C4-2B (cell line): Measurements from ENCODE around the gene TMEM128.

Experiments used
- ZFX ChIP-seq: fragments of 450-650 bp; IDR thresholded peaks from 2 replicates; pipeline ENCODE4 v1.6.1; 2017
- TF ChIP-seq, protein P1 (sequence below): fragments of 450-650 bp; conservative IDR thresholded peaks from 2 replicates; pipeline ENCODE4 v1.5.1; 2017; ENCODE audit warnings: mild to moderate bottlenecking

DNA sequence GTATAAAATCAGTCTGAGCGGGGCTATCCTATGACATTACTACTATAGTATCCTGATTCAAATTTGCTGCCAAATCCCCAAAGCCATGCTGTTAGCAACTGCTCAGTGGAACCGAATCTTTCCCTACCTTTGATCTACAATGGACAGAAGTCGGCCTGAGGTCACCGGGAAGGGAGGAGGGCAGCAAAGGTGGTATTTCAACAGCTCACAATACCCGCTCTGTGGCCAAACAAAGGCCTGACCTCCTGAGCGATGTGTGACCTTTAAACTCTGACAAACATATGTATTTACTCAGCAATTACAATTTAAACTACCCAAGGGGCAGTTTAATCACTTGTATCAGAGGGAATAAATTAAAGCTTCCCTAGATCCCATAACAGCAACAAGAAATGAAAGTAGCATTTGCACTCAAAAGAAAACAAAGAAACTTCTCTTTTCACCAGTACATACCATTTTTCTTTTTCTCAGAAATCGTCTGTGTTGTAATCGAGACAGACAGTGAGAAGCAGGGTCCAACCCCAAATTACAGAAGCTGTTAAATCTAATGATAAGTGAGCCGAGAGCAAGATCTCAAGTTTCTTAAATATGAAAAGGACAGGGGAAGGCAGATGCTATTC lies 11.6 kb upstream of the TMEM128 start:
- TF ChIP-seq, protein P1, sequence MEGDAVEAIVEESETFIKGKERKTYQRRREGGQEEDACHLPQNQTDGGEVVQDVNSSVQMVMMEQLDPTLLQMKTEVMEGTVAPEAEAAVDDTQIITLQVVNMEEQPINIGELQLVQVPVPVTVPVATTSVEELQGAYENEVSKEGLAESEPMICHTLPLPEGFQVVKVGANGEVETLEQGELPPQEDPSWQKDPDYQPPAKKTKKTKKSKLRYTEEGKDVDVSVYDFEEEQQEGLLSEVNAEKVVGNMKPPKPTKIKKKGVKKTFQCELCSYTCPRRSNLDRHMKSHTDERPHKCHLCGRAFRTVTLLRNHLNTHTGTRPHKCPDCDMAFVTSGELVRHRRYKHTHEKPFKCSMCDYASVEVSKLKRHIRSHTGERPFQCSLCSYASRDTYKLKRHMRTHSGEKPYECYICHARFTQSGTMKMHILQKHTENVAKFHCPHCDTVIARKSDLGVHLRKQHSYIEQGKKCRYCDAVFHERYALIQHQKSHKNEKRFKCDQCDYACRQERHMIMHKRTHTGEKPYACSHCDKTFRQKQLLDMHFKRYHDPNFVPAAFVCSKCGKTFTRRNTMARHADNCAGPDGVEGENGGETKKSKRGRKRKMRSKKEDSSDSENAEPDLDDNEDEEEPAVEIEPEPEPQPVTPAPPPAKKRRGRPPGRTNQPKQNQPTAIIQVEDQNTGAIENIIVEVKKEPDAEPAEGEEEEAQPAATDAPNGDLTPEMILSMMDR: no peak
- TF ChIP-seq ZFX: no peak
